DOHH2 (cell line): ENCODE results near the gene NXPH4.

Source experiments
- CTCF ChIP-seq: fragments of 200-600 bp; sonication (generic); IDR thresholded peaks from one replicate; pipeline ENCODE4 v1.5.1; 2014; ENCODE audit warnings: antibody characterized with exemption, mild to moderate bottlenecking, low read depth, low read length; ENCODE audit not compliant: poor library complexity, severe bottlenecking
- EZH2phosphoT487 ChIP-seq: fragments of 200-600 bp; sonication (generic); IDR thresholded peaks from 2 replicates; pipeline ENCODE4 v1.6.1; 2017; ENCODE audit warnings: borderline replicate concordance, mild to moderate bottlenecking, antibody characterized with exemption, low read length, moderate library complexity, mixed read lengths

DNA sequence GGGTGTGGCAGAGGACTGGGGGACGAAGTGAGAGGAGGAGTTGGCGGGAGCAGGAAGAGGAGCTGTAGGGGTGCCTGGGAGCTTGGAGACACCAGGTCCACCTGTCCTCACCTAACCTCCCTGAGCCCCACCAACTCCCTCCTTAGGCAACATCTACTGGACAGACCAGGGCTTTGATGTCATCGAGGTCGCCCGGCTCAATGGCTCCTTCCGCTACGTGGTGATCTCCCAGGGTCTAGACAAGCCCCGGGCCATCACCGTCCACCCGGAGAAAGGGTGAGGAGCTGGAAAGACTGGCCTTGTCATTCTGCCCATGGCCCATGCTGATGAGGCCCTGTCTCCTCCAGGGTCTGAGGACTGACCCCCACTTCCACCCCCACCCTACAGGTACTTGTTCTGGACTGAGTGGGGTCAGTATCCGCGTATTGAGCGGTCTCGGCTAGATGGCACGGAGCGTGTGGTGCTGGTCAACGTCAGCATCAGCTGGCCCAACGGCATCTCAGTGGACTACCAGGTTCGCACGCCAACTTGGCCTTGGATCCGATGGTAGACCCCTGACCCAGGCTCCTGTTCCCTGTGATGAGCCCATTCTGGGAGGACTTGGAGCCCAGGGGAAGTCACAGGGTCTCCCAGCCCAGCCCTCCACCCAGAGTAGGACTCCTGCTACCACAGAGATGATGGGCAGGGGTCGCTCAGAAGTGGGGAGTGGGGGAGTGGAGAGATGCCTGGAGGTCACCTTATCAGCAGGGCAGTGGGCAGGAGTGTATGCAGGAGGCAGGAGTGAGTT is 32.5 kb upstream of the NXPH4 start:
- TF ChIP-seq CTCF (no peak), EZH2phosphoT487 (no peak)
